GM18519 (cell line): Measurements from ENCODE around the gene ITGA6.

Experiments used
- ATAC-seq: cut with Tn5 transposase; IDR thresholded peaks from one replicate; pipeline ENCODE4 v1.9.1; 2021; ENCODE audit warnings: mild to moderate bottlenecking, moderate library complexity; ENCODE audit not compliant: unreplicated experiment, low FRiP score

Gene ITGA6

GRCh38 chr2:172427256-172427989, at the start of gene ITGA6:
Gene ITGA6, plus strand, starts transcription at chr2:172427586.
- ATAC-seq = no peak

GRCh38 chr2:172380436-172381274, 46.7 kb upstream of the ITGA6 start:
- no peak for ATAC-seq

GRCh38 chr2:172381275-172382027, 45.9 kb upstream of the ITGA6 start:
- no peak for ATAC-seq

- no peak for ATAC-seq
Observed at GRCh38 chr2:172387361-172387760, 40.0 kb upstream of the ITGA6 start.

GRCh38 chr2:172389685-172390339, 37.6 kb upstream of the ITGA6 start:
- ATAC-seq = no peak

GRCh38 chr2:172394002-172394401, 33.4 kb upstream of the ITGA6 start:
- ATAC-seq = no peak

- ATAC-seq = no peak
Observed at GRCh38 chr2:172395503-172395902, 31.9 kb upstream of the ITGA6 start.

GRCh38 chr2:172397148-172397834, 30.1 kb upstream of the ITGA6 start:
- no peak for ATAC-seq

- no peak for ATAC-seq
Observed at GRCh38 chr2:172398440-172398839, 28.9 kb upstream of the ITGA6 start.

- ATAC-seq = no peak
Observed at GRCh38 chr2:172399765-172400164, 27.6 kb upstream of the ITGA6 start.

- ATAC-seq = no peak
Observed at GRCh38 chr2:172402198-172402597, 25.2 kb upstream of the ITGA6 start.

GRCh38 chr2:172403402-172403801, 24.0 kb upstream of the ITGA6 start:
- ATAC-seq = no peak

GRCh38 chr2:172403881-172404468, 23.4 kb upstream of the ITGA6 start:
- no peak for ATAC-seq

- no peak for ATAC-seq
Observed at GRCh38 chr2:172404824-172405223, 22.6 kb upstream of the ITGA6 start.

- no peak for ATAC-seq
Observed at GRCh38 chr2:172405673-172406072, 21.7 kb upstream of the ITGA6 start.

GRCh38 chr2:172408143-172408766, 19.1 kb upstream of the ITGA6 start:
- ATAC-seq = no peak

GRCh38 chr2:172409042-172409441, 18.3 kb upstream of the ITGA6 start:
- ATAC-seq = no peak

- no peak for ATAC-seq
Observed at GRCh38 chr2:172412984-172413492, 14.3 kb upstream of the ITGA6 start.
